K562 (cell line): ENCODE measurements around the gene PTPRG. TPM values are rescaled to one million over a fixed set of nuclear protein-coding genes. Genes with fewer than 3 reads are reported as not detected.

Source experiments
- ATAC-seq: fragments of 200-7000 bp; cut with Tn5 transposase; 3 replicates; pipeline ENCODE4 v1.9.1; 2020; ENCODE audit warnings: moderate library complexity
- BruUV-seq: library from RNA; stranded (reverse); fragments of 400-500 nt; replicated peaks from 2 replicates; lab custom pipeline; 2021; lab: Mats Ljungman, UMichigan
- CTCF ChIA-PET: fragments of 300-600 bp; formaldehyde crosslinking; extraction: SDS; loops from one replicate; lab custom pipeline; 2021; ENCODE audit warnings: low intra/inter-chr PET ratio; lab: Yijun Ruan, JAX
- POLR2A ChIA-PET: fragments of 300-600, 350-650 bp; sonication (Branson Sonifier 250); formaldehyde crosslinking; extraction: SDS; loops from one replicate; lab custom pipeline; 2021; ENCODE audit warnings: antibody characterized with exemption, inconsistent platforms; lab: Yijun Ruan, JAX
- DNase-seq, 4 experiments: peaks; one replicate each; pipeline versions ENCODE4 v3.0.0 to v3.0.0-alpha.2; 2011 to 2018; ENCODE audit warnings: low spot score in 3 of 4, mixed read lengths in 3 of 4; ENCODE audit errors: extremely low read depth in 1 of 4
- FAIRE-seq: peaks from 2 replicates; lab custom pipeline; 2011; peaks lifted over from hg19 to GRCh38; lab: Jason Lieb, UNC
- H2AFZ ChIP-seq: 2 replicates; pipeline ENCODE4 v1.6.0; 2011; ENCODE audit warnings: low read depth, low read length, control low read depth, inconsistent platforms
- H3K27ac ChIP-seq: fragments of 200-600 bp; 3 replicates; pipeline ENCODE4 v1.8.0; 2011; ENCODE audit warnings: low read depth, mild to moderate bottlenecking, control low read depth, inconsistent platforms, low read length, moderate library complexity, mixed read lengths; ENCODE audit errors: extremely low read depth
- H3K27me3 ChIP-seq, 2 experiments: fragments of 300-600 bp in 1 of 2; 2 replicates in 1 of 2; 3 replicates in 1 of 2; pipeline versions ENCODE4 v1.6.0 to v1.8.0; 2011; ENCODE audit warnings: inconsistent platforms in 2 of 2, low read length in 2 of 2, mild to moderate bottlenecking in 1 of 2, mixed read lengths in 1 of 2, moderate library complexity in 1 of 2; ENCODE audit not compliant: control insufficient read depth in 2 of 2, insufficient read depth in 2 of 2
- H3K36me3 ChIP-seq: fragments of 300-600 bp; 3 replicates; pipeline ENCODE4 v1.8.0; 2011; ENCODE audit warnings: mild to moderate bottlenecking, low read length, inconsistent platforms; ENCODE audit not compliant: control insufficient read depth, insufficient read depth
- H3K4me1 ChIP-seq, 2 experiments: fragments of 200-600 bp in 1 of 2; replicated peaks in 1 of 2; 2 replicates in 1 of 2; 3 replicates in 1 of 2; pipeline versions ENCODE4 v1.5.1 to v1.8.0; 2011; ENCODE audit warnings: inconsistent platforms in 2 of 2, low read length in 2 of 2, mild to moderate bottlenecking in 1 of 2, mixed read lengths in 1 of 2, moderate library complexity in 1 of 2; ENCODE audit not compliant: control insufficient read depth in 2 of 2, insufficient read depth in 2 of 2
- H3K4me2 ChIP-seq: 2 replicates; pipeline ENCODE4 v1.6.1; 2011; ENCODE audit warnings: low read length, control low read depth, inconsistent platforms, mixed read lengths; ENCODE audit not compliant: insufficient read depth
- H3K4me3 ChIP-seq: fragments of 200-600 bp; sonication (generic), shearing (Covaris generic); 2 replicates; pipeline ENCODE4 v1.5.1; 2016; ENCODE audit warnings: control low read depth, inconsistent platforms
- H3K79me2 ChIP-seq: fragments of 200-600 bp; 3 replicates; pipeline ENCODE4 v1.8.0; 2011; ENCODE audit warnings: low read length, inconsistent platforms; ENCODE audit not compliant: control insufficient read depth, insufficient read depth
- H3K9ac ChIP-seq, 2 experiments: 2 replicates each; pipeline versions ENCODE4 v1.6.0 to v1.6.1; 2011; ENCODE audit warnings: low read depth in 2 of 2, low read length in 2 of 2, control low read depth in 1 of 2, inconsistent platforms in 1 of 2, mild to moderate bottlenecking in 1 of 2, mixed read lengths in 1 of 2; ENCODE audit not compliant: insufficient read depth in 1 of 2
- H3K9me1 ChIP-seq: one replicate; pipeline ENCODE4 v1.6.0; 2011; ENCODE audit warnings: inconsistent platforms, mild to moderate bottlenecking, low read length, moderate library complexity; ENCODE audit not compliant: control insufficient read depth, insufficient read depth
- H3K9me3 ChIP-seq: replicated peaks from 2 replicates; pipeline ENCODE4 v1.5.1; 2011; ENCODE audit warnings: low read depth, low read length, inconsistent platforms; ENCODE audit not compliant: control insufficient read depth, insufficient read depth
- H4K20me1 ChIP-seq: replicated peaks from 2 replicates; pipeline ENCODE4 v1.6.1; 2011; ENCODE audit warnings: low read length, inconsistent platforms, mixed read lengths; ENCODE audit not compliant: control insufficient read depth, insufficient read depth
- AFF4 ChIP-seq: sonication (generic); formaldehyde crosslinking; IDR thresholded peaks from 2 replicates; pipeline ENCODE4 v1.8.0; 2023; ENCODE audit warnings: mild to moderate bottlenecking, missing genetic modification reagents
- C11orf30 ChIP-seq: fragments of 450-650 bp; IDR thresholded peaks from 2 replicates; pipeline ENCODE4 v1.6.1; 2016; ENCODE audit warnings: low read depth, mild to moderate bottlenecking
- CBX2 ChIP-seq: fragments of 200-600 bp; sonication (generic); IDR thresholded peaks from one replicate; pipeline ENCODE4 v1.6.1; 2012; ENCODE audit warnings: mild to moderate bottlenecking, low read length, inconsistent platforms; ENCODE audit not compliant: insufficient read depth, poor library complexity, severe bottlenecking
- FIP1L1 ChIP-seq: fragments of 200-400 bp; formaldehyde crosslinking; IDR thresholded peaks from 2 replicates; pipeline ENCODE4 v1.6.1; 2018; ENCODE audit warnings: mild to moderate bottlenecking, low read depth, low read length; ENCODE audit not compliant: poor library complexity, severe bottlenecking
- HSF4 ChIP-seq: fragments of 250-450 bp; sonication (Bioruptor Pico); IDR thresholded peaks from 2 replicates; pipeline ENCODE4 v2.1.2; 2022; ENCODE audit warnings: mild to moderate bottlenecking, moderate library complexity, borderline replicate concordance
- JUNB ChIP-seq: fragments of 450-650 bp; formaldehyde crosslinking; conservative IDR thresholded peaks from 2 replicates; pipeline ENCODE4 v1.4.0; 2020; ENCODE audit warnings: mild to moderate bottlenecking
- NCOA2 ChIP-seq, 2 experiments: fragments of 450-650 bp; IDR thresholded peaks; 2 replicates each; pipeline ENCODE4 v1.6.1; 2018; ENCODE audit warnings: mild to moderate bottlenecking in 2 of 2, moderate library complexity in 1 of 2; ENCODE audit not compliant: partially characterized antibody in 2 of 2
- NUFIP1 ChIP-seq: fragments of 450-650 bp; IDR thresholded peaks from 2 replicates; pipeline ENCODE4 v1.6.1; 2018; ENCODE audit not compliant: partially characterized antibody
- POLR2A ChIP-seq: fragments of 450-650 bp; conservative IDR thresholded peaks from 2 replicates; pipeline ENCODE4 v1.6.1; 2016
- RERE ChIP-seq: sonication (generic); formaldehyde crosslinking; IDR thresholded peaks from 2 replicates; pipeline ENCODE4 v1.8.0; 2023; ENCODE audit warnings: missing genetic modification reagents, mild to moderate bottlenecking, borderline replicate concordance
- SIRT6 ChIP-seq: IDR thresholded peaks from one replicate; pipeline ENCODE4 v1.6.1; 2012; ENCODE audit warnings: low read depth, mild to moderate bottlenecking, control low read depth, inconsistent platforms, low read length, moderate library complexity
- TARDBP ChIP-seq: fragments of 450-650 bp; IDR thresholded peaks from 2 replicates; pipeline ENCODE4 v1.6.1; 2016
- ZNF134 ChIP-seq: fragments of 250-450 bp; sonication (Bioruptor Pico); conservative IDR thresholded peaks from 2 replicates; pipeline ENCODE4 v1.4.0; 2020
- ZNF174 ChIP-seq: fragments of 250-450 bp; sonication (Bioruptor Pico); IDR thresholded peaks from 2 replicates; pipeline ENCODE4 v1.4.0; 2020; ENCODE audit warnings: mild to moderate bottlenecking
- ZSCAN29 ChIP-seq: fragments of 450-650 bp; IDR thresholded peaks from 2 replicates; pipeline ENCODE4 v1.6.1; 2017
- WGBS: fragments of 100-300 bp; shearing (Covaris generic); methylation state at CpG from one replicate; pipeline ENCODE4 v1.1.6; 2016; ENCODE audit warnings: low coverage, mixed read lengths; ENCODE audit not compliant: insufficient coverage; ENCODE audit errors: missing lambda C conversion rate; 5-methylcytosine and 5-hydroxymethylcytosine counted together
- in situ Hi-C: fragments of 300-500 bp; cut with MboI; formaldehyde crosslinking; loops from 4 replicates; pipeline ENCODE4 v1.15.0; 2018; ENCODE audit warnings: inconsistent platforms, mixed read lengths
- intact Hi-C: fragments of 100-400 bp; cut with micrococcal nuclease; formaldehyde crosslinking; loops from 2 replicates; pipeline ENCODE4 v1.14.2; 2022
- polyA plus RNA-seq, 8 experiments: library from polyadenylated mRNA; depleted of rRNA in 4 of 8; stranded (reverse) in 5 of 8; unstranded in 3 of 8; fragments of >200 nt; fragmentation: Nextera tagmentation in 2 of 8; fragmentation: Illumina TruSeq in 1 of 8; extraction: Ambion mirVana in 2 of 8; extraction: Trizol in 1 of 8; gene quantifications; 2 replicates each; pipeline versions ENCODE4 v1.2.1 to v1.2.3, GENCODE V29; 2011 to 2014; ENCODE audit warnings: inconsistent platforms in 1 of 8, missing spikeins in 1 of 8
- total RNA-seq, 7 experiments: library from RNA; depleted of rRNA in 6 of 7; stranded (reverse); fragments of >200 nt in 6 of 7; fragmentation: Illumina TruSeq in 2 of 7; extraction: Trizol in 2 of 7; gene quantifications; 2 replicates each; pipeline versions ENCODE4 v1.2.1 to v1.2.3, GENCODE V29; 2011 to 2021; ENCODE audit warnings: low replicate concordance in 1 of 7

The PTPRG gene
- total and polyA plus RNA-seq, 9 of the 15 experiments (the other 6 are each of a cell fraction or from before 2014, with no cell fraction given): 0.16 TPM; not detected in 8

- CTCF ChIA-PET: no interaction called here
- FAIRE-seq (no peak), ATAC-seq (no peak)
- TF ChIP-seq ZNF134: no peak
- no peak for TF ChIP-seq NUFIP1
- no peak for TF ChIP-seq NCOA2 (IDR thresholded peaks at IDR 0.05; ENCODE audit: partially characterized antibody in 2 of 2)
- TF ChIP-seq RERE (CRISPR knock-in tag): no peak
- no peak for TF ChIP-seq JUNB
- no peak for TF ChIP-seq HSF4 (CRISPR knock-in tag)
- TF ChIP-seq FIP1L1: no peak
- TF ChIP-seq C11orf30: no peak
- TF ChIP-seq CBX2: no peak
- TF ChIP-seq ZSCAN29: no peak
- no peak for TF ChIP-seq TARDBP
- TF ChIP-seq AFF4 (CRISPR knock-in tag): no peak
- no peak for TF ChIP-seq SIRT6
- no peak for TF ChIP-seq ZNF174 (CRISPR knock-in tag)
- no peak for TF ChIP-seq POLR2A
These were observed 17.4 kb downstream of the PTPRG start for GRCh38 chr3:61578667-61579367.

More at GRCh38 chr3:61578667-61579367, 17.4 kb downstream of the PTPRG start:
- no peak overlapping the region for H3K4me3 ChIP-seq
- intact Hi-C loops: no loop called here
- H3K27me3 ChIP-seq: peaks cover 0 to 4% of the 10 kb centered on the region in 2 experiments; a peak in 1 of 5 replicates
- no peaks in the 10 kb centered on the region for H3K4me1 ChIP-seq
- no peaks in the 10 kb centered on the region for H3K79me2 ChIP-seq
- H2AFZ ChIP-seq: no peak overlapping the region
- WGBS: 2% methylated on average over 6 of the region's 8 CpGs
- H3K36me3 ChIP-seq: no peaks in the 10 kb centered on the region
- H3K9me1 ChIP-seq: no peaks in the 10 kb centered on the region
- H3K4me2 ChIP-seq: no peak overlapping the region
- in situ Hi-C loops: no loop called here
- no peak overlapping the region for H3K27ac ChIP-seq
- H4K20me1 ChIP-seq: no peaks in the 10 kb centered on the region
- POLR2A ChIA-PET: no interaction called here
- no peak overlapping the region for H3K9ac ChIP-seq
- BruUV-seq: no TSS peak
- no peaks in the 10 kb centered on the region for H3K9me3 ChIP-seq
- no peak for DNase-seq
